ENCODE measurements around the gene MYCL. TPM values are rescaled to one million over a fixed set of nuclear protein-coding genes. Genes with fewer than 3 reads are reported as not detected.

Gene MYCL
- total and polyA plus RNA-seq, 10 donors: 0.90 to 7.3 (median 4.4) TPM

DNA sequence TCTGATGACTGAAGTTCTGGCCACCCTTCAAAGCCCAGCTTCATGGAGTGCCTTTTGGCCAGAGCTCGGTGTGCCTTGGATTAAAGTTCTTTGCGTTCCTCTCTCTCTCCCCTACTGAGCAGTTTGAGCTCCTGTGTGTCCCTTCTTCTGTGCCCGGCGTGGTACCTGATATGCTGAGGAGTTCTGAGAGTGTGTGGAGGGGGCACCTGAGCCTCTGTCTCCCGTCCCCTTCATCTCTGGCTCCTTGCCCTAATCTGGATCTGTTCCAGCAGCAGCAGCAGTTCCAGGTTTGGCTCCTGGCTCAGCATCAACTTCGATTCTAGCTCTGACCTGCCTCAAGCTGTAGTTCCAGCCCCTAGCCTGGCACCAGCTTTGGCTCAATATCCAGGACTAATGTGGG is 25.1 kb upstream of the MYCL start:
- Histone ChIP-seq H3K4me3 (no peak overlapping the region), H3K4me1 (peaks cover 0 to 23% (median 4%) of the 10 kb centered on the region in 6 donors), H3K9me3 (no peaks in the 10 kb centered on the region), H3K27me3 (replicated peaks in 1 of 7) (peaks cover 0 to 8% (median 0%) of the 10 kb centered on the region in 7 donors), H3K36me3 (no peaks in the 10 kb centered on the region), H3K27ac (no peak overlapping the region)
- WGBS, 5 donors: 62 to 80% (median 79%) methylated on average over 6 of the region's 6 CpGs
- no peak for DNase-seq
- TF ChIP-seq, protein P1, sequence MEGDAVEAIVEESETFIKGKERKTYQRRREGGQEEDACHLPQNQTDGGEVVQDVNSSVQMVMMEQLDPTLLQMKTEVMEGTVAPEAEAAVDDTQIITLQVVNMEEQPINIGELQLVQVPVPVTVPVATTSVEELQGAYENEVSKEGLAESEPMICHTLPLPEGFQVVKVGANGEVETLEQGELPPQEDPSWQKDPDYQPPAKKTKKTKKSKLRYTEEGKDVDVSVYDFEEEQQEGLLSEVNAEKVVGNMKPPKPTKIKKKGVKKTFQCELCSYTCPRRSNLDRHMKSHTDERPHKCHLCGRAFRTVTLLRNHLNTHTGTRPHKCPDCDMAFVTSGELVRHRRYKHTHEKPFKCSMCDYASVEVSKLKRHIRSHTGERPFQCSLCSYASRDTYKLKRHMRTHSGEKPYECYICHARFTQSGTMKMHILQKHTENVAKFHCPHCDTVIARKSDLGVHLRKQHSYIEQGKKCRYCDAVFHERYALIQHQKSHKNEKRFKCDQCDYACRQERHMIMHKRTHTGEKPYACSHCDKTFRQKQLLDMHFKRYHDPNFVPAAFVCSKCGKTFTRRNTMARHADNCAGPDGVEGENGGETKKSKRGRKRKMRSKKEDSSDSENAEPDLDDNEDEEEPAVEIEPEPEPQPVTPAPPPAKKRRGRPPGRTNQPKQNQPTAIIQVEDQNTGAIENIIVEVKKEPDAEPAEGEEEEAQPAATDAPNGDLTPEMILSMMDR (IDR thresholded peaks at IDR 0.05 in 8 of 11, conservative IDR thresholded peaks at IDR 0.05 in 3 of 11): no peak
- no peak for TF ChIP-seq POLR2AphosphoS5 (IDR thresholded peaks at IDR 0.05)
- TF ChIP-seq POLR2A (IDR thresholded peaks at IDR 0.05): no peak
- intact Hi-C loops (cut with DNase I; ENCODE audit: low total_unique reads): no loop called here

DNA sequence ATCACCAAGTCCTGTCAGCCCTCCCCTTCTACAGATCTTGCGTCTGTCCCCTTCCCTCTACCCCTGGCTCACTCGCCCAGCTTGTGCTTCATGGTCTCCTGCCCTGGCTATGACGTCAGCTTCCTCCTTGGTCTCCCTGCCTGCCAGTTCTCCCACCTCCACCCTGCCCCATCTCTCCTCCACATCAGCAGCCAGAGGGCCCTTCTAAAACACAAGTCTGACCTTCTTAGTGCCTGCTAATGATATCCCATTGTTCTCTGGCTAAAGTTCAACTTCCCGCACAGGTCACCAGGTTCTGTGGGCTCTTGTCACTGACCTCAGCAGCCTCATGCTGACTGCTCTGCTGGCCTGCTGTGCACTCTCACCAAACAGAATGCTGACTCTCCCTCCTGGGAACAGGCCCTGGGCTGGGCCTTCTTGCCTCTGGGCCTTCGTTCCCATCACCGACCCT is 24.7 kb upstream of the MYCL start:
- no peak overlapping the region for H3K4me3 ChIP-seq
- DNase-seq: no peak
- no peak overlapping the region for H3K27ac ChIP-seq
- 49 to 68% (median 63%) methylated on average over 6 of the region's 6 CpGs for WGBS, 5 donors
- peaks cover 0 to 10% (median 0%) of the 10 kb centered on the region in 7 donors for H3K27me3 ChIP-seq (replicated peaks in 1 of 7)
- no peaks in the 10 kb centered on the region for H3K9me3 ChIP-seq
- TF ChIP-seq POLR2AphosphoS5 (IDR thresholded peaks at IDR 0.05): no peak
- TF ChIP-seq, protein P1 (IDR thresholded peaks at IDR 0.05 in 8 of 11, conservative IDR thresholded peaks at IDR 0.05 in 3 of 11): no peak
- TF ChIP-seq POLR2A (IDR thresholded peaks at IDR 0.05): no peak
- intact Hi-C loops (cut with DNase I; ENCODE audit: low total_unique reads): no loop called here
- peaks cover 0 to 23% (median 6%) of the 10 kb centered on the region in 6 donors for H3K4me1 ChIP-seq
- no peaks in the 10 kb centered on the region for H3K36me3 ChIP-seq

DNA sequence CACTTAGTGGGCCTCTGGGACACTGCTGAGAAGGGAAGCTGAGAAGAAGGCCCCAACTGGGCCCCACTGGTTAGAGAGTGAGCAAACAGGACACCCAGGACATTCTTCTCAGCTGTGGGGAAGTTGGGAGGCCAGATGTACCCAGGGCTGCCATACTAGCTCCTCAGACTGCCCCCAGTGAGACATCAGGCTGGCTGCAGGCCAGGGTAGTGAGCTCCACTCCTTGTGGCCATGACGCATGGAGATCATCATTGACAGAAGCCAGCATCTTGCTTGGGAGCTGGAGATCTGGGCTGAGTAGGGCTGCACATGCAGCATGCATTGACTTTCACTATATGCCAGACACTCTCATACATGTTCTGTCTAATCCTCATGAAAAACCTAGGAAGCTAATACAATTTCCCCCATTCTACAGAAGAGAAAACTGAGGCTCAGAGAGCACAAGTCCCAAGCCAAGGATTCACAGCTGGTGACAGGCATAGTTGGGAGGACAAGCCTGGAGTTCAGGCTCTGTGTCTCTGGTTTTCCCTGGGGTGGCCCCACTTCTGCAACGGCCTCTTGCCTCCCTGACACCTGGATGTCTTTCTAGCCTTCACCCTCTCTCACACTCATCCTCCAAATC is 24.1 kb upstream of the MYCL start:
- TF ChIP-seq POLR2A (IDR thresholded peaks at IDR 0.05): no peak
- TF ChIP-seq, protein P1 (IDR thresholded peaks at IDR 0.05 in 8 of 11, conservative IDR thresholded peaks at IDR 0.05 in 3 of 11): no peak
- TF ChIP-seq POLR2AphosphoS5 (IDR thresholded peaks at IDR 0.05): no peak
- Histone ChIP-seq H3K4me1 (peaks cover 0 to 23% (median 6%) of the 10 kb centered on the region in 6 donors), H3K4me3 (no peak overlapping the region), H3K36me3 (no peaks in the 10 kb centered on the region), H3K9me3 (no peaks in the 10 kb centered on the region), H3K27me3 (replicated peaks in 1 of 7) (peaks cover 0 to 10% (median 0%) of the 10 kb centered on the region in 7 donors), H3K27ac (no peak overlapping the region)
- 73 to 83% (median 81%) methylated on average over 2 of the region's 2 CpGs for WGBS, 5 donors
- no peak for DNase-seq
- intact Hi-C loops (cut with DNase I; ENCODE audit: low total_unique reads): no loop called here

DNA sequence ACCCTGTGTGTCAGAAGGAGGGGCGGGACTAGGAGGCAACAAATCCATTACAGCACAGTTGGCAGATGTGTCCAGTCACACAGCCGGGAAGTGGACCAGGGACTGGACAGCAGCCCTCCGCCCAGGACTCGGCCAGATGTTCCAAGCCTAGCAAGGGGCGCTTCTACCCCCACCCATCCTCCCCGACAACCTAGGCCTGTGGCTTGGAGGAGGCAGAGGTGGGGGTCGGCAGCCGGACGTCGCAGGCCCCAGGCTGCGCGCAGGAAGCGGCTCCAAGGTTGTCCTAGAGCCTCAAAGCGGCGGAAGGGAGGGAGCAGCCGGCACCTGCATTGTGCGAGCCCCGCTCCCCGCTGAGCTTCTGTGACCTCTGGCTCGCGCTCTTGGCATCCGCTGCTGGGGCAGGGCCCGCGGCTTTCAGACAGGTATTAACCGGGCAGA is 20.6 kb upstream of the MYCL start:
- peaks cover 0 to 27% (median 7%) of the 10 kb centered on the region in 6 donors for H3K4me1 ChIP-seq
- no peak for TF ChIP-seq POLR2A (IDR thresholded peaks at IDR 0.05)
- TF ChIP-seq POLR2AphosphoS5 (IDR thresholded peaks at IDR 0.05): peak in 2 of 3 donors; percentile 27 to 41
- TF ChIP-seq, protein P1 (IDR thresholded peaks at IDR 0.05 in 8 of 11, conservative IDR thresholded peaks at IDR 0.05 in 3 of 11): no peak
- H3K27me3 ChIP-seq (replicated peaks in 1 of 7): peaks cover 0 to 10% (median 0%) of the 10 kb centered on the region in 7 donors
- 51 to 70% (median 62%) methylated on average over 18 to 25 of the region's 25 CpGs for WGBS, 5 donors
- no peak for DNase-seq
- H3K9me3 ChIP-seq: no peaks in the 10 kb centered on the region
- no peak overlapping the region for H3K27ac ChIP-seq
- intact Hi-C loops (cut with DNase I; ENCODE audit: low total_unique reads): no loop called here
- no peaks in the 10 kb centered on the region for H3K36me3 ChIP-seq
- no peak overlapping the region for H3K4me3 ChIP-seq

All from spleen (tissue), 11 donors.